Spleen (tissue), 7 donors: ENCODE data around the gene TSHZ2.

Source experiments
- POLR2A ChIP-seq, 3 donors: fragments of 450-650 bp; IDR thresholded peaks; one replicate each; pipeline ENCODE4 v1.5.1; 2017; ENCODE audit warnings: antibody characterized with exemption in 3 of 3, mild to moderate bottlenecking in 1 of 3
- TF ChIP-seq, protein P1 (sequence below), 11 experiments: fragments of 200-600 bp in 7 of 11; fragments of 450-650 bp in 4 of 11; sonication (generic) in 4 of 11; IDR thresholded peaks in 8 of 11; conservative IDR thresholded peaks in 3 of 11; 1 replicate in 7 of 11; 2 replicates in 4 of 11; pipeline versions ENCODE4 v1.4.0 to v1.8.0; 2016 to 2021; ENCODE audit warnings: antibody characterized with exemption in 11 of 11, inconsistent platforms in 4 of 11, mild to moderate bottlenecking in 1 of 11
- donor health status: DM: no; HTN: no; CAD: no; lungs with moderate emphysema.
- donor health status: DM: no; HTN: no; CAD: no.
- donor health status: DM: no; HTN: no; CAD: no.

- no peak for TF ChIP-seq POLR2A (IDR thresholded peaks at IDR 0.05)
- TF ChIP-seq, protein P1, sequence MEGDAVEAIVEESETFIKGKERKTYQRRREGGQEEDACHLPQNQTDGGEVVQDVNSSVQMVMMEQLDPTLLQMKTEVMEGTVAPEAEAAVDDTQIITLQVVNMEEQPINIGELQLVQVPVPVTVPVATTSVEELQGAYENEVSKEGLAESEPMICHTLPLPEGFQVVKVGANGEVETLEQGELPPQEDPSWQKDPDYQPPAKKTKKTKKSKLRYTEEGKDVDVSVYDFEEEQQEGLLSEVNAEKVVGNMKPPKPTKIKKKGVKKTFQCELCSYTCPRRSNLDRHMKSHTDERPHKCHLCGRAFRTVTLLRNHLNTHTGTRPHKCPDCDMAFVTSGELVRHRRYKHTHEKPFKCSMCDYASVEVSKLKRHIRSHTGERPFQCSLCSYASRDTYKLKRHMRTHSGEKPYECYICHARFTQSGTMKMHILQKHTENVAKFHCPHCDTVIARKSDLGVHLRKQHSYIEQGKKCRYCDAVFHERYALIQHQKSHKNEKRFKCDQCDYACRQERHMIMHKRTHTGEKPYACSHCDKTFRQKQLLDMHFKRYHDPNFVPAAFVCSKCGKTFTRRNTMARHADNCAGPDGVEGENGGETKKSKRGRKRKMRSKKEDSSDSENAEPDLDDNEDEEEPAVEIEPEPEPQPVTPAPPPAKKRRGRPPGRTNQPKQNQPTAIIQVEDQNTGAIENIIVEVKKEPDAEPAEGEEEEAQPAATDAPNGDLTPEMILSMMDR (IDR thresholded peaks at IDR 0.05 in 8 of 11, conservative IDR thresholded peaks at IDR 0.05 in 3 of 11), result no peak
Observed at GRCh38 chr20:53181866-53182376, 209.8 kb downstream of the TSHZ2 start.
